ENCODE results near the gene LINGO1. TPM values are rescaled to one million over a fixed set of nuclear protein-coding genes. Genes with fewer than 3 reads are reported as not detected.

LINGO1 gene
- total and polyA plus RNA-seq, 2 of the 8 experiments (the other 6 are each of a cell fraction or from before 2014, with no cell fraction given), result 57.1 to 114 TPM

DNA sequence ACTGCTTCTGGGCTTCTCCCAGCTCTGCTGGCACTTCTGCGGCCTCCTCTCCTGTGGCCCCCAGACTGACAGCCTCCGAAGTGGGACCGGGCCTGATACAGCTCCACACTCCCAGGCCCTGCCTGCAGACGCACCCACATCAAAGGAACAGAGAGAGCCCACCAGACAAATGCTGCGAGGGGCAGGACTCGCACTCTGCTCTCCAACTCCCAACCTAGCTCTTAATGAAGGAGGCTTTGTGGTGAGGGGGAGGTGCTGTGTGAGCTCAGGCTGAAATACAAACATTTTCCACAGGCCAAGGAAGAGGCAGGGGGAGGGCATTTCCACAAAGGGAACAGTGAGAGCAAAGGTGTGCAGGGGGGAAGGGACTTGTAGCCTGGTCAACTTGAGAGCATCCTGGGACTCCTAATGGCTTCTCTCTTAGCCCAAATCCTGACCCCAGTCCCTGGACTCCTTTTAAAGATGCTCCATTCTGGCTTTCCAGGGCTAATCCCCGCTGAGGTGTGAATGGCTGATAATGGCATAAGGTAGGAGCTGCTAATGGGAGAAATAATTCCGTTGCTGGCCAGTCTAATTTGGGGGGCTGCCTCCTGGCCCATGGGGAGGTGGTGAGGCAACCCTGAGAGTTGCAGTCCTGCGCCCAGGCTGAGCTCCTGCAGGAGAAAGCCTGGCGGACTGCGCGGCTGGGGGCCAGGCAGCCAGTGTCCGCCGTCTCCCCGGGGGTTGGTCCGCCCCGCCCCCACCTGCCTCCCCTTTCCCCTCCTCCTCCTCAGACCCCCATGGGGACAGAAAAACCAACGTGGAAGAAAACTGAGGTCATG is 9.6 kb downstream of the LINGO1 start (continued):
- TF ChIP-seq, protein P1, sequence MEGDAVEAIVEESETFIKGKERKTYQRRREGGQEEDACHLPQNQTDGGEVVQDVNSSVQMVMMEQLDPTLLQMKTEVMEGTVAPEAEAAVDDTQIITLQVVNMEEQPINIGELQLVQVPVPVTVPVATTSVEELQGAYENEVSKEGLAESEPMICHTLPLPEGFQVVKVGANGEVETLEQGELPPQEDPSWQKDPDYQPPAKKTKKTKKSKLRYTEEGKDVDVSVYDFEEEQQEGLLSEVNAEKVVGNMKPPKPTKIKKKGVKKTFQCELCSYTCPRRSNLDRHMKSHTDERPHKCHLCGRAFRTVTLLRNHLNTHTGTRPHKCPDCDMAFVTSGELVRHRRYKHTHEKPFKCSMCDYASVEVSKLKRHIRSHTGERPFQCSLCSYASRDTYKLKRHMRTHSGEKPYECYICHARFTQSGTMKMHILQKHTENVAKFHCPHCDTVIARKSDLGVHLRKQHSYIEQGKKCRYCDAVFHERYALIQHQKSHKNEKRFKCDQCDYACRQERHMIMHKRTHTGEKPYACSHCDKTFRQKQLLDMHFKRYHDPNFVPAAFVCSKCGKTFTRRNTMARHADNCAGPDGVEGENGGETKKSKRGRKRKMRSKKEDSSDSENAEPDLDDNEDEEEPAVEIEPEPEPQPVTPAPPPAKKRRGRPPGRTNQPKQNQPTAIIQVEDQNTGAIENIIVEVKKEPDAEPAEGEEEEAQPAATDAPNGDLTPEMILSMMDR (IDR thresholded peaks at IDR 0.05; ENCODE audit: control extremely low read depth in 1 of 3, insufficient read depth in 1 of 3, low read depth in 1 of 3, low read length in 3 of 3), result no peak
- no peak for TF ChIP-seq NRF1 (IDR thresholded peaks at IDR 0.05; ENCODE audit: low read depth, low read length)
- TF ChIP-seq, protein P2, sequence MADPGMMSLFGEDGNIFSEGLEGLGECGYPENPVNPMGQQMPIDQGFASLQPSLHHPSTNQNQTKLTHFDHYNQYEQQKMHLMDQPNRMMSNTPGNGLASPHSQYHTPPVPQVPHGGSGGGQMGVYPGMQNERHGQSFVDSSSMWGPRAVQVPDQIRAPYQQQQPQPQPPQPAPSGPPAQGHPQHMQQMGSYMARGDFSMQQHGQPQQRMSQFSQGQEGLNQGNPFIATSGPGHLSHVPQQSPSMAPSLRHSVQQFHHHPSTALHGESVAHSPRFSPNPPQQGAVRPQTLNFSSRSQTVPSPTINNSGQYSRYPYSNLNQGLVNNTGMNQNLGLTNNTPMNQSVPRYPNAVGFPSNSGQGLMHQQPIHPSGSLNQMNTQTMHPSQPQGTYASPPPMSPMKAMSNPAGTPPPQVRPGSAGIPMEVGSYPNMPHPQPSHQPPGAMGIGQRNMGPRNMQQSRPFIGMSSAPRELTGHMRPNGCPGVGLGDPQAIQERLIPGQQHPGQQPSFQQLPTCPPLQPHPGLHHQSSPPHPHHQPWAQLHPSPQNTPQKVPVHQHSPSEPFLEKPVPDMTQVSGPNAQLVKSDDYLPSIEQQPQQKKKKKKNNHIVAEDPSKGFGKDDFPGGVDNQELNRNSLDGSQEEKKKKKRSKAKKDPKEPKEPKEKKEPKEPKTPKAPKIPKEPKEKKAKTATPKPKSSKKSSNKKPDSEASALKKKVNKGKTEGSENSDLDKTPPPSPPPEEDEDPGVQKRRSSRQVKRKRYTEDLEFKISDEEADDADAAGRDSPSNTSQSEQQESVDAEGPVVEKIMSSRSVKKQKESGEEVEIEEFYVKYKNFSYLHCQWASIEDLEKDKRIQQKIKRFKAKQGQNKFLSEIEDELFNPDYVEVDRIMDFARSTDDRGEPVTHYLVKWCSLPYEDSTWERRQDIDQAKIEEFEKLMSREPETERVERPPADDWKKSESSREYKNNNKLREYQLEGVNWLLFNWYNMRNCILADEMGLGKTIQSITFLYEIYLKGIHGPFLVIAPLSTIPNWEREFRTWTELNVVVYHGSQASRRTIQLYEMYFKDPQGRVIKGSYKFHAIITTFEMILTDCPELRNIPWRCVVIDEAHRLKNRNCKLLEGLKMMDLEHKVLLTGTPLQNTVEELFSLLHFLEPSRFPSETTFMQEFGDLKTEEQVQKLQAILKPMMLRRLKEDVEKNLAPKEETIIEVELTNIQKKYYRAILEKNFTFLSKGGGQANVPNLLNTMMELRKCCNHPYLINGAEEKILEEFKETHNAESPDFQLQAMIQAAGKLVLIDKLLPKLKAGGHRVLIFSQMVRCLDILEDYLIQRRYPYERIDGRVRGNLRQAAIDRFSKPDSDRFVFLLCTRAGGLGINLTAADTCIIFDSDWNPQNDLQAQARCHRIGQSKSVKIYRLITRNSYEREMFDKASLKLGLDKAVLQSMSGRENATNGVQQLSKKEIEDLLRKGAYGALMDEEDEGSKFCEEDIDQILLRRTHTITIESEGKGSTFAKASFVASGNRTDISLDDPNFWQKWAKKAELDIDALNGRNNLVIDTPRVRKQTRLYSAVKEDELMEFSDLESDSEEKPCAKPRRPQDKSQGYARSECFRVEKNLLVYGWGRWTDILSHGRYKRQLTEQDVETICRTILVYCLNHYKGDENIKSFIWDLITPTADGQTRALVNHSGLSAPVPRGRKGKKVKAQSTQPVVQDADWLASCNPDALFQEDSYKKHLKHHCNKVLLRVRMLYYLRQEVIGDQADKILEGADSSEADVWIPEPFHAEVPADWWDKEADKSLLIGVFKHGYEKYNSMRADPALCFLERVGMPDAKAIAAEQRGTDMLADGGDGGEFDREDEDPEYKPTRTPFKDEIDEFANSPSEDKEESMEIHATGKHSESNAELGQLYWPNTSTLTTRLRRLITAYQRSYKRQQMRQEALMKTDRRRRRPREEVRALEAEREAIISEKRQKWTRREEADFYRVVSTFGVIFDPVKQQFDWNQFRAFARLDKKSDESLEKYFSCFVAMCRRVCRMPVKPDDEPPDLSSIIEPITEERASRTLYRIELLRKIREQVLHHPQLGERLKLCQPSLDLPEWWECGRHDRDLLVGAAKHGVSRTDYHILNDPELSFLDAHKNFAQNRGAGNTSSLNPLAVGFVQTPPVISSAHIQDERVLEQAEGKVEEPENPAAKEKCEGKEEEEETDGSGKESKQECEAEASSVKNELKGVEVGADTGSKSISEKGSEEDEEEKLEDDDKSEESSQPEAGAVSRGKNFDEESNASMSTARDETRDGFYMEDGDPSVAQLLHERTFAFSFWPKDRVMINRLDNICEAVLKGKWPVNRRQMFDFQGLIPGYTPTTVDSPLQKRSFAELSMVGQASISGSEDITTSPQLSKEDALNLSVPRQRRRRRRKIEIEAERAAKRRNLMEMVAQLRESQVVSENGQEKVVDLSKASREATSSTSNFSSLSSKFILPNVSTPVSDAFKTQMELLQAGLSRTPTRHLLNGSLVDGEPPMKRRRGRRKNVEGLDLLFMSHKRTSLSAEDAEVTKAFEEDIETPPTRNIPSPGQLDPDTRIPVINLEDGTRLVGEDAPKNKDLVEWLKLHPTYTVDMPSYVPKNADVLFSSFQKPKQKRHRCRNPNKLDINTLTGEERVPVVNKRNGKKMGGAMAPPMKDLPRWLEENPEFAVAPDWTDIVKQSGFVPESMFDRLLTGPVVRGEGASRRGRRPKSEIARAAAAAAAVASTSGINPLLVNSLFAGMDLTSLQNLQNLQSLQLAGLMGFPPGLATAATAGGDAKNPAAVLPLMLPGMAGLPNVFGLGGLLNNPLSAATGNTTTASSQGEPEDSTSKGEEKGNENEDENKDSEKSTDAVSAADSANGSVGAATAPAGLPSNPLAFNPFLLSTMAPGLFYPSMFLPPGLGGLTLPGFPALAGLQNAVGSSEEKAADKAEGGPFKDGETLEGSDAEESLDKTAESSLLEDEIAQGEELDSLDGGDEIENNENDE (IDR thresholded peaks at IDR 0.05; ENCODE audit: insufficient replicate concordance, low read length), result no peak
- TF ChIP-seq NANOG (IDR thresholded peaks at IDR 0.05; ENCODE audit: insufficient read depth, low read depth, low read length, poor library complexity, severe bottlenecking), result no peak
- no peak for TF ChIP-seq SIX5 (IDR thresholded peaks at IDR 0.05; ENCODE audit: low read depth, low read length)
- 0 out of 2 replicates have a peak, but pooled peaks have one; percentile 10 for TF ChIP-seq CHD2 (IDR thresholded peaks at IDR 0.05; ENCODE audit: low read length)
- no peak for TF ChIP-seq SAP30 (IDR thresholded peaks at IDR 0.05; ENCODE audit: insufficient read depth, insufficient replicate concordance, low read length)

All from H1 (cell line).